ENCODE results near the gene TTLL4.

DNA sequence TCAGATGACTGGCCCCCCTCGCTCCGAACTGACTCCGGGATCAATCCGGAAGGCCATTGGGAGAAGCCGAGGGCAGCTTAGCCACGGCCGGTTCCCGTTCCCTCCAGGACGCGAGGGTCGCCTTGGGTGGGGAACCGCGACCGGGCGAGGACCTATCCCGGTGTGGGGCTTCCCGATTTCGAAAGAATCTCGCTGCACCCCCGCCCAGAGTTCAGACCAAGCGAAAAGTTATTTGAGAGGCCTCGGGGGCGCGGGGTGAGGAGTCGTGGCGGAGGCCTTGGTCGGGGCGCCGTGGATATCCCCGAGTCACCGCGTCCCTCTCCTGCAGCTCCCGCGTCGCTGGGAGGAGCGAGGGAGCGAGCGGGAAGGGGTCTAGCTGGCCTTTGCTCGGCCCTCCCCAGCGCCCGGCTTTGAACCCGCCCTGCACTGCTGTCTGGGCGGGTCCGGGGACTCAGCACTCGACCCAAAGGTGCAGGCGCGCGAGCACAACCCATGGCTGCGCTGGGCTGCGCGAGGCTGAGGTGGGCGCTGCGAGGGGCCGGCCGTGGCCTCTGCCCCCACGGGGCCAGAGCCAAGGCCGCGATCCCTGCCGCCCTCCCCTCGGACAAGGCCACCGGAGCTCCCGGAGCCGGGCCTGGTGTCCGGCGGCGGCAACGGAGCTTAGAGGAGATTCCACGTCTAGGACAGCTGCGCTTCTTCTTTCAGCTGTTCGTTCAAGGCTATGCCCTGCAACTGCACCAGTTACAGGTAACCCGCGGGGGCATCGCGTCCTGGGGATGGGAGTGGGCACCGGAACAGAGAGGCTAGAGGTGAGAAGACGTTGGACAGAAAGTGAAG lies 71.3 kb downstream of the TTLL4 start, which contains the start of gene CYP27A1:
- TF ChIP-seq, protein P1, sequence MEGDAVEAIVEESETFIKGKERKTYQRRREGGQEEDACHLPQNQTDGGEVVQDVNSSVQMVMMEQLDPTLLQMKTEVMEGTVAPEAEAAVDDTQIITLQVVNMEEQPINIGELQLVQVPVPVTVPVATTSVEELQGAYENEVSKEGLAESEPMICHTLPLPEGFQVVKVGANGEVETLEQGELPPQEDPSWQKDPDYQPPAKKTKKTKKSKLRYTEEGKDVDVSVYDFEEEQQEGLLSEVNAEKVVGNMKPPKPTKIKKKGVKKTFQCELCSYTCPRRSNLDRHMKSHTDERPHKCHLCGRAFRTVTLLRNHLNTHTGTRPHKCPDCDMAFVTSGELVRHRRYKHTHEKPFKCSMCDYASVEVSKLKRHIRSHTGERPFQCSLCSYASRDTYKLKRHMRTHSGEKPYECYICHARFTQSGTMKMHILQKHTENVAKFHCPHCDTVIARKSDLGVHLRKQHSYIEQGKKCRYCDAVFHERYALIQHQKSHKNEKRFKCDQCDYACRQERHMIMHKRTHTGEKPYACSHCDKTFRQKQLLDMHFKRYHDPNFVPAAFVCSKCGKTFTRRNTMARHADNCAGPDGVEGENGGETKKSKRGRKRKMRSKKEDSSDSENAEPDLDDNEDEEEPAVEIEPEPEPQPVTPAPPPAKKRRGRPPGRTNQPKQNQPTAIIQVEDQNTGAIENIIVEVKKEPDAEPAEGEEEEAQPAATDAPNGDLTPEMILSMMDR (conservative IDR thresholded peaks at IDR 0.05; ENCODE audit: low read length): no peak
- TF ChIP-seq EZH2phosphoT487 (IDR thresholded peaks at IDR 0.05; ENCODE audit: borderline replicate concordance, low read depth, low read length): no peak

All from OCI-LY7 (cell line).